GM21576 (cell line): ENCODE data around the gene TTLL10.
"Not testable (repeated sequence)": the region's sequence is repeated elsewhere in the genome, so short reads cannot be mapped to it uniquely, and the experiment has no call there.

Experiments used
- ATAC-seq: cut with Tn5 transposase; IDR thresholded peaks from one replicate; pipeline ENCODE4 v1.9.1; 2021; ENCODE audit warnings: mild to moderate bottlenecking, moderate library complexity; ENCODE audit not compliant: unreplicated experiment

Gene TTLL10

DNA sequence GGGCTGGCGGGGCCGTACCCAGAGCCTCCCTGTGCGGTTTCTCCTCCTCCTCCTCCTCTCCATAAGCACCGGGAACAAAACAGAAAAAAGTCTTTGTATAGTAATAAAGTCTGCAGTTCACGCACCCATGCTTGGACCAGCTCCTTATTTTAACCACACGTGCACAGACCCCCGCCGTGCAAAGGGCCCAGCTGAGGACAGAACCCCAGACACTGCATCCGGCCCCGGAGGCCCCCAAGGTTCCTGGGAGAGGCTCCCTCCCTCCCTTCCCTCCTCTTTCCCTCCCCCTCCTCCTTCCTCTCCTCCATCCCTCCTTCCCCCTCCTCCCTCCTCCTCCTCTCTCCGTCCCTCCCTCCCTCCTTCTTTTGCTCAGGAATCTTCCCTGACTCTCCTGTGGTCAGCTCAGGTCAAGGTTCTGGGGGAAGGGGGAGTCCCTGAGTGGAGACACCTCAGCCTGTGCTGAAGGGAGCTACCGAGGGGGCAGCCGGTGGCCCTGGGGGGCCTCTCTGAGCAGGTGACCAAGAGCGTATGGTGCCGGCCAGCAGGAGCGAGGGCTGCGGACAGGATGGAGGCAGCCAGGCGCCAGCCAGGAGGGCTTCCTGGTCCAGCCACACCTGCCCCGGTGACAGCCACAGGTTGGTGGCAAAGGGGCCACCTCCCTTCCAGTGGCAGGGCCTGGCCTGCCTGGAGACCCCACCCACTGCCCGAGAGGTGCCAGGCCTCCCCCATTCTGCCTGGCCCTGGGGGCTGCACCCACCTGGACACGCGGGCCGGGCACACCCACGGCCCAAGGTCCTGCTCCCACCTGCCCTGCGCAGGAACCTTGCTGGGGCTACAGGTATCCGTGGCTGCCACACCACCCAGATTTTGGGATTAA lies 3.2 kb upstream of the TTLL10 start:
- ATAC-seq: no peak

- no peak for ATAC-seq
These were observed 2.5 kb upstream of the TTLL10 start for GRCh38 chr1:1171161-1171545.

DNA sequence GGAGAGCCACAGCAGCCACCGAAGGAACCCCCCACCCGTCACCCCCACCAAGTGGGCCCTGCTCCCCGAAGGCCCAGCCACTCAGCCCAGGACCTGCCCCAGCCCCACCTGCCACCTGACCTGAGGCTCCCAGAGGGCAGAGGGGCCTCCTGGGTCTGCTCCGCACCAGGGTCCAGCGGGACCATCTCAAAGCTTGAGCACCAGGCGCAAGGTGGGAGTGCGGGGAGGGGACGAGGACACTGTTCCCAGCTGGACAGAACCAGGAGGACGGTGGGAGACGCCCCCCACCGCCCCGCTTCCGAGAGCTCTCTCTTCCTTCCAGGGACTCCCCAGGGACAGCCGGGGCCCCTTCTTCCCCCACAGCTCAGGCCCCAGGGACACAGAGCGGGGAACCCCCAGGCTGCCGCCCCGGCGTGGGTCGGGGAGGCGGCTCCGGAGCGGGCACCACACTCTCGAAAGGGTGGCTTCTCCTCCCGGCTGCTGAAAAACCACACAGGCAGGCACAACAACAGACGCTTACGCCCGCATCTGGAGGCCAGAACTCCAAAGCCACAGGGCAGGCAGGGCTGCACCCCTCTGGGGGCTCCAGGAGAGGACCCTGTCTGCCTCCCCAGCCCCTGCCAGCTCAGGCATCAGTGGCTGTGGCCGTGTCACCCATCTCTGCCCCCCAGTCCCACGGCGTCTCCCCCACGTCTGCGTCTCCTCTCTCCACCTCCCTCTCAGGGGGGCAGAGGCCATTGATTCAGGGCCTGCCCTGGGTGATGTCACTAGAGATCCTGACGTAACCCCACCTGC lies 1.9 kb upstream of the TTLL10 start:
- no peak for ATAC-seq

GRCh38 chr1:1173061-1173792 lies 453 bp upstream of the TTLL10 start:
- no peak for ATAC-seq

- ATAC-seq: no peak
These were observed 1.8 kb downstream of the TTLL10 start for GRCh38 chr1:1175221-1176062.

DNA sequence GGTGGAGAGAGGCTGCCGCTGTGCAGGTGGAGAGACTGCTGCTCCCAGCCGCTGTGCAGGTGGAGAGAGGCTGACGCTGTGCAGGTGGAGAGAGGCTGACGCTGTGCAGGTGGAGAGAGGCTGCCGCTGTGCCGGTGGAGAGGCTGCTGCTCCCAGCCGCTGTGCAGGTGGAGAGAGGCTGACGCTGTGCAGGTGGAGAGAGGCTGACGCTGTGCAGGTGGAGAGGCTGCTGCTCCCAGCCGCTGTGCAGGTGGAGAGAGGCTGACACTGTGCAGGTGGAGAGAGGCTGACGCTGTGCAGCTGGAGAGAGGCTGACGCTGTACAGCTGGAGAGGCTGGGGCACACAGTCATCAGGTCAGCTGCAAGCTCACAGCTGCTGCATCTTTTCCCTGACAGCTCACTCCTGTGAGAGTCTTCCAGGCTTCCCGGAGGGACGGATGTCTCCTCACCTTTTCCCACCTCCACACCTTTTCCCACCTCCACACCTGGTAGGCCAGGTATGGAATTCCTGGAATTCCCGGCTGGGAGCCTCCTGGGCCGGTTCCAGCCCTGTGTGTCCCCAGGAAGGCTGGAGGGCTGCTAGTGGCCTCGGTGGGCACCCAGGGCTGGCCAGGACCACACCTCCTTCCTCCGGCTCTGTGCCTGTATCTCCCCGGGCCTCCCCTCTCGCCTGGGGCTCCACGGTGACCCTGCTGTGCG lies 2.5 kb downstream of the TTLL10 start:
- not testable (repeated sequence) for ATAC-seq

- ATAC-seq: no peak
These were observed 3.3 kb downstream of the TTLL10 start for GRCh38 chr1:1176931-1177330.

GRCh38 chr1:1177452-1178206 lies 3.9 kb downstream of the TTLL10 start:
- ATAC-seq: no peak

DNA sequence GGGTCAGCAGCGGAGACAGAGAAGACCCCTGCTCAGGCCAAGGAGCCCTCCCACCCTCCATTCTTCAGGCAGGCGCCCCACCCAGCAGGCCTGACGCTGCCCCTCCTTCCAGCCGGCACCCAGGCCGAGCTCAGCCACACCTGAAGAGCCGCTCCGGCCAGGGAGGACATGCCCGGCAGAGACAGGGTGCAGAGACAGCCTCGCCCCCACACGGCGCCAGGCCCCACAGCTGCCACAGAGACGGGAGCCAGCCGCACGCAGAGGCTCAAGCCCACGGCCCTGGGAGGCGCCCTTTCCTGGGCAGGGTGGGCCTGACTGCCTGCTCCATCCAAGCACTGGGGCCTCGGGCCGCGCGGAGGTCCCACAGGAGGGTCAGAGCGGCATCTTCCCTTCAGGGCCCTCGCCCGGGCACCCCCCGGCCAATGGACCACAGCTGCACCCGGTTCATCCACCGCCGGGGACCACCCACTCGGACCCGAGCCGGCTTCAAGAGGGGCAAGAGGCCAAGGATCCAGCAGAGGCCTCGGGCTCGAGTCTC lies 5.2 kb downstream of the TTLL10 start:
- no peak for ATAC-seq

- no peak for ATAC-seq
These were observed 5.8 kb downstream of the TTLL10 start for GRCh38 chr1:1179346-1179982.

GRCh38 chr1:1179983-1180861 lies 6.5 kb downstream of the TTLL10 start:
- no peak for ATAC-seq

DNA sequence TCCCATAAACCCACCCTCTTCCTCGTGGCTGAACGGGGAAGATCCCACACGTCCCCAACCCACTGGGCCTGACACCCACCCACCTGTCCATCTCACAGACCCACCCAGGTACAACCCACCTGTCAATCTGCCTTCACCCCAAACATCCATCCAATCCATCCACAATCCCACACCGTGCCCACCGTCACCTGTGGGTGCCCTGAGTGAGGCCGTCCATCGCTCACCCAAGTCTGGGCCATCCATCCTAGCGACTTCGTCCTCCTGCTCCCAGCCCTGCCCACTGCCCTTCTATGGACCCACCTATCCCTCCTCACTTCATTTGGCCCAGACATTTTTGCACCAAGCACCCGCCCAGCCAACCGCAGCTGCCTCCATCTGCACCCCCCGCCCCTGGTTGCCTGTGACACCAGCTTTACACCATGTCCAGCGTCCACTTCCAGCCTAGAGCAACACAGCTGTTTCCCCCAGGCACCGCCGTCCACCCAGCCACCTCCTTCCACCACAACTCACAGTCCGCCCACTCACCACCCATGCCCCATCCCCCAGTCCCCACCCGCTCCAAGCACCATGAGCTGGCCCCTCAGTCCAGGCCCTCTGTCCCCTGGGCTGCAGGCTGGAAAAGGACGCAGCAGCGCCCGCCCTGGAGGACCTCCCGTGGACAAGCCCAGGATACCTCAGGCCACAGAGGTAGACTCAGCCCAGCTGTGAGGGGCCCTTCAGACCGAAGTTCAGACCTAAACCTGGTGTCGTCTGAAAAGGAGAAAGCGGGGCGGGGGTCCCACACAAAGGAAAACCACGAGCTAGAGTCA lies 7.7 kb downstream of the TTLL10 start:
- ATAC-seq: no peak

DNA sequence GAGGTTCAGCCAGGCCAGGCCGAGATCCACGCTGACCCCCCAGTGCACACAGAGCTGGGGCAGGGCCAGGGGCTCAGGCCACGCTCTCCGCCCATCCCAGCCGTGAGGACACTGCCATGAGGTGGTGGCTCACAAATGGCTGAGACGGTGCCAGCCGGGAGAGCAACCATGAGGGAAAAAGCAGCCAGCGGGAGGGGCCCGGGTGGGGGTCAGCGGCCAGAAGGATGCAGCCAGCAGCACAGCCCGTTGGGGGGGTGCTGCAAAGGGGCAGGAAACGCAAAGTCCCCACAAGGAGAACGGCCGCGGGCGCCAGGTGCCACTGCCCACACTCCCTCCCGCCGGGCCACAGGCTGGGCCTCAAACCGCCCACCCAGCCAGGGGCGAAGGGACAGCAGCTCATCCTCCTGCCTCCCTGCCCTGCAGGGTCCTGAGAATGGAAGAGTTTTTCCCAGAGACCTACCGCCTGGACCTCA lies 8.3 kb downstream of the TTLL10 start:
- ATAC-seq: no peak

DNA sequence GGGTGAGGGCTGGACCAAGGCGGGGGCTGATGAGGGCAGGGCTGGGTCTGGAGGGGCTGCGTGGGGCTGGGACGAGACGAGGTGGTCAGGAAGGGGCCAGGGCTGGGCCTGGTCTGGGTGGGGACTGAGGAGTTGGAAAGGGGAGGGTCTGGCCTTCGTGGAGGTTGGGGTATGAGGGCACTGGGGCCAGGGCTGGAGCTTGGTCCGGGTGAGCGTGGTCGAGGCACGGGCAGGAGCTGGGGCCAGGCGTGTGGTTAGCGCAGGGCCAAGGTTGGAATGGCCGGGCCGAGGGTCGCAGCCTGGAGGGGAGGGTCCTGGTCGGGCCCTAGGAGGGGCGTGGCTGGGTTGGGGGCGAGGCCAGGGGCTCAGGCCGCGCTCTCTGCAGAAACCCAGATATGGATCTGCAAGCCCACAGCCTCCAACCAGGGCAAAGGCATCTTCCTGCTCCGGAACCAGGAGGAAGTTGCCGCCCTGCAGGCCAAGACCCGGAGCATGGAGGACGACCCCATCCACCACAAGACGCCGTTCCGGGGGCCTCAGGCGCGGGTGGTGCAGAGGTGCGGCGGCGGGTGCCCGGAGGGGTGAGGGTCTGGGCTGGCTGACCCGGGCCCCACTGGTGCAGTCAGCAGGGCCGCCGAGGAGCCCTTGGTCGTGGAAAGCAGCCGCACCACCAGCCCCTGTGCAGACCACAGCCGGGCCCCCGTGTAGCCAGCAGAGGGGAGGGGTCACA lies 9.0 kb downstream of the TTLL10 start:
- no peak for ATAC-seq

- ATAC-seq: no peak
These were observed 9.6 kb downstream of the TTLL10 start for GRCh38 chr1:1183221-1183747.
